Measurements from ENCODE around the gene TLCD3A. TPM values are rescaled to one million over a fixed set of nuclear protein-coding genes. Genes with fewer than 3 reads are reported as not detected.
"Not testable (repeated sequence)": the region's sequence is repeated elsewhere in the genome, so short reads cannot be mapped to it uniquely, and the experiment has no call there.

Gene TLCD3A
- total and polyA plus RNA-seq, 5 donors from 2014 or later = 0.17 to 0.67 (median 0.49) TPM

- Mint-ChIP-seq H3K4me3 (peak within 1 kb of the TSS; percentile 94 to 98 (median 96)), H3K27ac (peak within 1 kb of the TSS; percentile 94 to 97 (median 96)), H3K4me1 (peaks cover 19 to 38% (median 24%) of the 10 kb centered on the region in 4 donors), H3K36me3 (peaks cover 11% of the 10 kb centered on the region), H3K27me3 (no peaks in the 10 kb centered on the region), H3K9me3 (no peaks in the 10 kb centered on the region)
- DNase-seq = peak; percentile 93 to 96 (median 93)
- Histone ChIP-seq H3K9me3 (ENCODE audit: control insufficient read depth in 2 of 2, low read length in 2 of 2) (no peaks in the 10 kb centered on the region), H3K27me3 (ENCODE audit: control insufficient read depth, insufficient read depth, low read length) (no peaks in the 10 kb centered on the region), H3K4me3 (ENCODE audit: low read depth, low read length) (peak within 1 kb of the TSS; percentile 78), H3K36me3 (ENCODE audit: control insufficient read depth, insufficient read depth, low read length) (peaks cover 13% of the 10 kb centered on the region), H3K27ac (ENCODE audit: insufficient read depth, low read length, poor library complexity, severe bottlenecking) (peak within 1 kb of the TSS; percentile 72), H3K4me1 (ENCODE audit: control insufficient read depth, insufficient read depth, low read length, poor library complexity, severe bottlenecking) (peaks cover 29% of the 10 kb centered on the region)
- peak; percentile 85 to 92 for ATAC-seq (ENCODE audit: low read depth in 2 of 2)
Measured at GRCh38 chr17:752002-752619, 19.7 kb downstream of the TLCD3A start, which contains the start of gene GEMIN4. Gene GEMIN4, minus strand, starts transcription at chr17:752264. Its CDS starts 122 bp downstream, at chr17:752142.

GRCh38 chr17:752620-753219 lies 20.3 kb downstream of the TLCD3A start:
- ATAC-seq (ENCODE audit: low read depth in 2 of 2) (peak in 1 of 2 donors; percentile 8), DNase-seq (peak in 1 of 3 donors; percentile 57)
- Histone ChIP-seq H3K36me3 (ENCODE audit: control insufficient read depth, insufficient read depth, low read length) (peaks cover 7% of the 10 kb centered on the region), H3K9me3 (ENCODE audit: control insufficient read depth in 2 of 2, low read length in 2 of 2) (no peaks in the 10 kb centered on the region), H3K4me1 (ENCODE audit: control insufficient read depth, insufficient read depth, low read length, poor library complexity, severe bottlenecking) (peaks cover 29% of the 10 kb centered on the region), H3K27me3 (ENCODE audit: control insufficient read depth, insufficient read depth, low read length) (no peaks in the 10 kb centered on the region), H3K4me3 (ENCODE audit: low read depth, low read length) (peak overlapping the region; percentile 62), H3K27ac (ENCODE audit: insufficient read depth, low read length, poor library complexity, severe bottlenecking) (peak overlapping the region; percentile 72)
- Mint-ChIP-seq H3K4me3 (peak overlapping the region; percentile 94 to 97 (median 96)), H3K4me1 (peaks cover 19 to 38% (median 24%) of the 10 kb centered on the region in 4 donors), H3K9me3 (no peaks in the 10 kb centered on the region), H3K27ac (peak overlapping the region; percentile 94 to 97 (median 96)), H3K27me3 (no peaks in the 10 kb centered on the region), H3K36me3 (peaks cover 11% of the 10 kb centered on the region)

DNA sequence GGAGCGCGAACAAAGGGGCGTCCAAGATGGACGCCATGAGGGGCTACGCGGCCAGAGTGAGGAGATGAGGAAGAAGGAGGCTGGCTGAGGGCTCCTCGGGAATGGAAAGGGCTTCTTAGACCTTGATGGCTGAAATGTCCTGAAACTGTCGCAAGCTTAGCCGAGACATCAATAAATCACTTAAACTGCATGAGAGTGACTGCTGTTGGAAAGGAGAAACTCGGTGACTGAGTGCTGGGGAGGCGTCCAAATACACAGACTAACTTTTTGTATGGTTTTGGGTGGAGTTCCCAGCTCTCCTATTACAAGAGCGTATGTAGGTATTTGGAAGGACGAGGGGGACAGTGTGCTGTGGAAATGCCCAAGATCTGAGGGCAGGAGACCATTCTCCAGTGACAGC lies 21.0 kb downstream of the TLCD3A start:
- Mint-ChIP-seq H3K4me3 (peak overlapping the region; percentile 75 to 81 (median 79)), H3K27me3 (no peaks in the 10 kb centered on the region), H3K36me3 (peaks cover 5% of the 10 kb centered on the region), H3K4me1 (peaks cover 19 to 34% (median 23%) of the 10 kb centered on the region in 4 donors), H3K27ac (peak overlapping the region; percentile 5 to 73 (median 65)), H3K9me3 (no peaks in the 10 kb centered on the region)
- ATAC-seq (ENCODE audit: low read depth in 2 of 2) (no peak), DNase-seq (no peak)
- peaks cover 29% of the 10 kb centered on the region for H3K4me1 ChIP-seq (ENCODE audit: control insufficient read depth, insufficient read depth, low read length, poor library complexity, severe bottlenecking)
- H3K27me3 ChIP-seq (ENCODE audit: control insufficient read depth, insufficient read depth, low read length) = no peaks in the 10 kb centered on the region
- no peaks in the 10 kb centered on the region for H3K9me3 ChIP-seq (ENCODE audit: control insufficient read depth in 2 of 2, low read length in 2 of 2)
- no peak overlapping the region for H3K27ac ChIP-seq (ENCODE audit: insufficient read depth, low read length, poor library complexity, severe bottlenecking)
- no peak overlapping the region for H3K4me3 ChIP-seq (ENCODE audit: low read depth, low read length)
- H3K36me3 ChIP-seq (ENCODE audit: control insufficient read depth, insufficient read depth, low read length) = peaks cover 4% of the 10 kb centered on the region

DNA sequence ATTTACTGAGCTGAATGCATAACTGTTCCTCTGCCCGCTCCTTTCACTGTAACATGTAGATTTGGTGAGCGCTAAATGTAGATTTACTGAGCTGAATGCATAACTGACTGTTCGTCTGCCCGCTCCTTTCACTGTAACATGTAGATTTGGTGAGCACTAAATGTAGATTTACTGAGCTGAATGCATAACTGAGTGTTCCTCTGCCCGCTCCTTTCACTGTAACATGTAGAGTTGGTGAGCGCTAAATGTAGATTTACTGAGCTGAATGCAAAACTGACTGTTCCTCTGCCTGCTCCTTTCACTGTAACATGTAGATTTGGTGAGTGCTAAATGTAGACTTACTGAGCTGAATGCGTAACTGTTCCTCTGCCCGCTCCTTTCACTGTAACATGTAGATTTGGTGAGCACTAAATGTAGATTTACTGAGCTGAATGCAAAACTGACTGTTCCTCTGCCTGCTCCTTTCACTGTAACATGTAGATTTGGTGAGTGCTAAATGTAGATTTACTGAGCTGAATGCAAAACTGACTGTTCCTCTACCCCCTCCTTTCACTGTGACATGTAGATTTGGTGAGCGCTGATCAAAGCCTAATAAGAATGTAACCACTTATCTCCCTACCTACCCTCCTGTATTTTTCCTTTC lies 23.0 kb downstream of the TLCD3A start:
- H3K4me1 ChIP-seq (ENCODE audit: control insufficient read depth, insufficient read depth, low read length, poor library complexity, severe bottlenecking) = peaks cover 20% of the 10 kb centered on the region
- H3K4me3 ChIP-seq (ENCODE audit: low read depth, low read length); H3K27me3 ChIP-seq (ENCODE audit: control insufficient read depth, insufficient read depth, low read length); DNase-seq; H3K9me3 ChIP-seq (ENCODE audit: control insufficient read depth in 2 of 2, low read length in 2 of 2); ATAC-seq (ENCODE audit: low read depth in 2 of 2); H3K9me3 Mint-ChIP-seq; H3K27ac Mint-ChIP-seq; H3K27me3 Mint-ChIP-seq; H3K36me3 Mint-ChIP-seq: not testable (repeated sequence)
- H3K4me1 Mint-ChIP-seq = peaks cover 11 to 19% (median 12%) of the 10 kb centered on the region in 4 donors
- peak overlapping the region; percentile 23 for H3K27ac ChIP-seq (ENCODE audit: insufficient read depth, low read length, poor library complexity, severe bottlenecking)
- peak overlapping the region in 2 of 4 donors; percentile 48 to 80 for H3K4me3 Mint-ChIP-seq
- H3K36me3 ChIP-seq (ENCODE audit: control insufficient read depth, insufficient read depth, low read length) = peaks cover 15% of the 10 kb centered on the region

GRCh38 chr17:756010-756567 lies 23.7 kb downstream of the TLCD3A start:
- H3K4me1 Mint-ChIP-seq = peaks cover 6 to 13% (median 6%) of the 10 kb centered on the region in 4 donors
- not testable (repeated sequence) for H3K4me3 ChIP-seq (ENCODE audit: low read depth, low read length); H3K9me3 Mint-ChIP-seq; DNase-seq; H3K27me3 Mint-ChIP-seq; H3K36me3 Mint-ChIP-seq; H3K9me3 ChIP-seq (ENCODE audit: control insufficient read depth in 2 of 2, low read length in 2 of 2); H3K27me3 ChIP-seq (ENCODE audit: control insufficient read depth, insufficient read depth, low read length); ATAC-seq (ENCODE audit: low read depth in 2 of 2)
- peak overlapping the region in 1 of 3 donors; percentile 54 for H3K27ac Mint-ChIP-seq
- peak overlapping the region in 2 of 4 donors; percentile 48 to 55 for H3K4me3 Mint-ChIP-seq
- H3K27ac ChIP-seq (ENCODE audit: insufficient read depth, low read length, poor library complexity, severe bottlenecking) = peak overlapping the region; percentile 23
- H3K4me1 ChIP-seq (ENCODE audit: control insufficient read depth, insufficient read depth, low read length, poor library complexity, severe bottlenecking) = peaks cover 13% of the 10 kb centered on the region
- peaks cover 17% of the 10 kb centered on the region for H3K36me3 ChIP-seq (ENCODE audit: control insufficient read depth, insufficient read depth, low read length)

DNA sequence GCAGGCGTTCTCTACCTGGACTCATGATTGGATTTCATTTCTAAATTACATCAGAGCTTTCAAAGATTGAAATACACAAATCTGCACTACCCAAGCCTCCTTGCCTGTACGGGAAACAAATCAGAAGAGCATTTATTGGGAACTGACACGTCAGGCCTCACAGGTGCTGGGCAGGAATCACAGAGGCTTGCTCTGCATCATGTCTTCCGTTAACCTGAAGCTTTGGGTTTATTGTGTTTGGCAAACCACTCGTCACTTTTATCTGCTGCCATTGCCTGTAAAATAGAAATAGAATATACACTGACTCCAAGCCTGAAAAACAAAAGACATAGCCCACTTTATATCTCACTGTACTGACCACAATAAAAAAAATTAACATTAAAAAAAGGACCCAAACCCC lies 27.6 kb downstream of the TLCD3A start:
- no peak for ATAC-seq (ENCODE audit: low read depth in 2 of 2)
- Mint-ChIP-seq H3K4me3 (no peak overlapping the region), H3K27me3 (no peaks in the 10 kb centered on the region), H3K36me3 (peaks cover 20% of the 10 kb centered on the region), H3K27ac (peak overlapping the region in 1 of 3 donors; percentile 29), H3K9me3 (no peaks in the 10 kb centered on the region), H3K4me1 (no peaks in the 10 kb centered on the region)
- H3K9me3 ChIP-seq (ENCODE audit: control insufficient read depth in 2 of 2, low read length in 2 of 2) = no peaks in the 10 kb centered on the region
- no peaks in the 10 kb centered on the region for H3K27me3 ChIP-seq (ENCODE audit: control insufficient read depth, insufficient read depth, low read length)
- no peaks in the 10 kb centered on the region for H3K4me1 ChIP-seq (ENCODE audit: control insufficient read depth, insufficient read depth, low read length, poor library complexity, severe bottlenecking)
- DNase-seq = no peak
- H3K36me3 ChIP-seq (ENCODE audit: control insufficient read depth, insufficient read depth, low read length) = peaks cover 42% of the 10 kb centered on the region
- no peak overlapping the region for H3K4me3 ChIP-seq (ENCODE audit: low read depth, low read length)
- H3K27ac ChIP-seq (ENCODE audit: insufficient read depth, low read length, poor library complexity, severe bottlenecking) = no peak overlapping the region

DNA sequence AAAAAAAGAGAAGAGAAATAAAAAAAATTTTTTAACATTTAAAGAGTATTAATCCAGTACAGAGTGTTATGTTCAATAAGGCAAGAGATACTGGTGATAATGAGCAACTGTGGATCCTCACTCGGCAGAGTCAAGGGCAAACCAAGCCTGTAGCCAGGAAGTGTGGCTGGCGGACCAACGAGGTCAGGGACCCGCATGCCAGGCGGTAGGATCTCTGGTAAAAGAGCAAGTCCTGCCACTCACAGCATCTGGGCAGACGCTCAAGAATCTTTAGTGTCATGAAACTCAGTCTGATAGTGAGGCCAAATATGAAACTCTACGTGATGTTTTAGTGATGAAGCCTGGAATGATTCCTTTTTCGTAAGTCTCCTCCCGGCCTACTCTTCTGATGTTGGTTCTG lies 28.0 kb downstream of the TLCD3A start:
- H3K4me3 Mint-ChIP-seq = peak overlapping the region in 1 of 4 donors; percentile 43
- no peaks in the 10 kb centered on the region for H3K4me1 ChIP-seq (ENCODE audit: control insufficient read depth, insufficient read depth, low read length, poor library complexity, severe bottlenecking)
- DNase-seq (no peak), ATAC-seq (ENCODE audit: low read depth in 2 of 2) (no peak)
- no peak overlapping the region for H3K27ac ChIP-seq (ENCODE audit: insufficient read depth, low read length, poor library complexity, severe bottlenecking)
- no peaks in the 10 kb centered on the region for H3K9me3 ChIP-seq (ENCODE audit: control insufficient read depth in 2 of 2, low read length in 2 of 2)
- peaks cover 24% of the 10 kb centered on the region for H3K36me3 Mint-ChIP-seq
- no peak overlapping the region for H3K27ac Mint-ChIP-seq
- no peaks in the 10 kb centered on the region for H3K4me1 Mint-ChIP-seq
- no peak overlapping the region for H3K4me3 ChIP-seq (ENCODE audit: low read depth, low read length)
- no peaks in the 10 kb centered on the region for H3K27me3 ChIP-seq (ENCODE audit: control insufficient read depth, insufficient read depth, low read length)
- no peaks in the 10 kb centered on the region for H3K9me3 Mint-ChIP-seq
- H3K36me3 ChIP-seq (ENCODE audit: control insufficient read depth, insufficient read depth, low read length) = peaks cover 46% of the 10 kb centered on the region
- H3K27me3 Mint-ChIP-seq = no peaks in the 10 kb centered on the region

Data from CD4-positive, CD25-positive, alpha-beta regulatory T cell (primary cell).